Measurements from ENCODE around the gene OR5V1. TPM values are rescaled to one million over a fixed set of nuclear protein-coding genes. Genes with fewer than 3 reads are reported as not detected.

OR5V1 gene
- total RNA-seq, 4 donors from 2014 or later, result not detected

Other genes starting within 250 kb of the OR5V1 start
- gene OR2J2, start 198.0 kb downstream of the OR5V1 start, total RNA-seq, result not detected
- not detected for gene OR14J1, start 67.2 kb downstream of the OR5V1 start, total RNA-seq
- not detected for gene OR12D3, start 6.4 kb upstream of the OR5V1 start, total RNA-seq
- not detected for gene OR12D2, start 26.8 kb upstream of the OR5V1 start, total RNA-seq
- gene OR12D1, start 46.1 kb upstream of the OR5V1 start, total RNA-seq, result not detected
- not detected for gene OR10C1, start 70.4 kb upstream of the OR5V1 start, total RNA-seq
- gene OR11A1, start 88.2 kb upstream of the OR5V1 start, total RNA-seq, result not detected
- gene OR2H1, start 88.3 kb upstream of the OR5V1 start, total RNA-seq, result not detected
- not detected for gene MAS1L, start 119.1 kb upstream of the OR5V1 start, total RNA-seq
- gene UBD, start 190.9 kb upstream of the OR5V1 start, total RNA-seq, result 10 to 100 TPM in 1 of 4 donors, 1 to 10 TPM in 1, under 1 TPM in 1, not detected in 1; 0.76 to 11.1 (median 1.6) TPM
- not detected for gene OR2H2, start 216.3 kb upstream of the OR5V1 start, total RNA-seq

Data from esophagus squamous epithelium (tissue), 4 donors.